GM19193 (cell line): ENCODE measurements around the gene ALAD.

ENCODE experiments used
- POLR2A ChIP-seq: IDR thresholded peaks from 4 replicates; pipeline ENCODE4 v1.6.1; 2011; ENCODE audit not compliant: insufficient read depth, insufficient read length; ENCODE audit errors: extremely low read depth

Gene ALAD

GRCh38 chr9:113380869-113381378 is 20.2 kb downstream of the ALAD start:
- TF ChIP-seq POLR2A: no peak

GRCh38 chr9:113376634-113377567 is 24.2 kb downstream of the ALAD start, which contains the start of gene HDHD3:
TSS of gene HDHD3 (minus strand) at chr9:113376986. CDS start at chr9:113374354, 2,632 bp downstream.
- TF ChIP-seq POLR2A: peak; percentile 70

GRCh38 chr9:113375057-113376023 is 25.7 kb downstream of the ALAD start:
- TF ChIP-seq POLR2A: no peak

- no peak for TF ChIP-seq POLR2A
Observed at GRCh38 chr9:113373676-113374392, 27.2 kb downstream of the ALAD start.

- TF ChIP-seq POLR2A: no peak
Observed at GRCh38 chr9:113373256-113373655, 27.8 kb downstream of the ALAD start.

GRCh38 chr9:113372059-113372458 is 29.0 kb downstream of the ALAD start:
- TF ChIP-seq POLR2A: no peak

GRCh38 chr9:113370806-113371325 is 30.2 kb downstream of the ALAD start:
- no peak for TF ChIP-seq POLR2A

GRCh38 chr9:113369855-113370140 is 31.3 kb downstream of the ALAD start:
- no peak for TF ChIP-seq POLR2A

GRCh38 chr9:113368982-113369854 is 31.9 kb downstream of the ALAD start:
- no peak for TF ChIP-seq POLR2A

GRCh38 chr9:113368348-113368981 is 32.6 kb downstream of the ALAD start:
- no peak for TF ChIP-seq POLR2A

- no peak for TF ChIP-seq POLR2A
Observed at GRCh38 chr9:113364951-113365350, 36.1 kb downstream of the ALAD start.

GRCh38 chr9:113363336-113363735 is 37.7 kb downstream of the ALAD start:
- no peak for TF ChIP-seq POLR2A
